H1 (cell line): ENCODE results near the gene ZFAND3. TPM values are rescaled to one million over a fixed set of nuclear protein-coding genes. Genes with fewer than 3 reads are reported as not detected.

Experiments used
- CBX8 ChIP-seq: fragments of 300-800, 300-1000 bp; sonication (generic); IDR thresholded peaks from 2 replicates; pipeline ENCODE4 v1.7.1; 2016; ENCODE audit warnings: low read depth, low read length, borderline replicate concordance
- CHD7 ChIP-seq: fragments of 300-600 bp; sonication (generic); IDR thresholded peaks from 2 replicates; pipeline ENCODE4 v1.7.1; 2012; ENCODE audit warnings: low read length, moderate library complexity, mild to moderate bottlenecking, inconsistent platforms; ENCODE audit not compliant: insufficient replicate concordance
- CTCF ChIP-seq, 3 experiments: IDR thresholded peaks; 1 replicate in 2 of 3; 2 replicates in 1 of 3; pipeline versions ENCODE4 v1.5.1 to v1.6.1; 2011; ENCODE audit warnings: low read length in 3 of 3, mild to moderate bottlenecking in 3 of 3, inconsistent platforms in 2 of 3, low read depth in 1 of 3, moderate library complexity in 1 of 3; ENCODE audit not compliant: insufficient read depth in 1 of 3; ENCODE audit errors: control extremely low read depth in 1 of 3
- SP2 ChIP-seq: IDR thresholded peaks from 2 replicates; pipeline ENCODE4 v1.6.1; 2012; ENCODE audit warnings: mild to moderate bottlenecking, low read length, inconsistent platforms
- USF2 ChIP-seq: IDR thresholded peaks from 2 replicates; pipeline ENCODE4 v1.6.1; 2011; ENCODE audit warnings: low read length, improper control_type of control experiment
- YY1 ChIP-seq: IDR thresholded peaks from 2 replicates; pipeline ENCODE4 v1.6.1; 2011; ENCODE audit warnings: low read depth, mild to moderate bottlenecking, low read length
- polyA plus RNA-seq, 7 experiments: library from polyadenylated mRNA; depleted of rRNA in 3 of 7; stranded (reverse) in 5 of 7; unstranded in 2 of 7; fragments of >200 nt in 5 of 7; fragments of 200-250 nt in 2 of 7; gene quantifications; 1 replicate in 5 of 7; 2 replicates in 1 of 7; 4 replicates in 1 of 7; pipeline versions ENCODE4 v1.2.1 to v1.2.3, GENCODE V29; 2011 to 2013; ENCODE audit warnings: missing spikeins in 2 of 7, mixed read lengths in 2 of 7
- total RNA-seq: library from RNA; stranded (reverse); fragmentation: NEBNext Ultra II Directional; extraction: Animal tissue kit (Norgen Biotek cat#: 25700); gene quantifications from 2 replicates; pipeline ENCODE4 v1.2.1, GENCODE V29; 2021

The ZFAND3 gene
- total and polyA plus RNA-seq, 2 of the 8 experiments (the other 6 are each of a cell fraction or from before 2014, with no cell fraction given), result 13.0 to 51.3 TPM

- no peak for TF ChIP-seq CHD7
- TF ChIP-seq CBX8, result no peak
- TF ChIP-seq SP2, result no peak
- no peak for TF ChIP-seq CTCF (IDR thresholded peaks at IDR 0.05; ENCODE audit: control extremely low read depth in 1 of 3, insufficient read depth in 1 of 3, low read depth in 1 of 3, low read length in 3 of 3)
- TF ChIP-seq USF2, result no peak
- no peak for TF ChIP-seq YY1
Measured at GRCh38 chr6:37960139-37960935, 140.8 kb downstream of the ZFAND3 start (continued).
